HK-2 (cell line): ENCODE measurements around the gene BCL3.
A peak's percentile ranks its signal among the peaks of the same experiment; 100 is the strongest.
"Not testable (repeated sequence)": the region's sequence is repeated elsewhere in the genome, so short reads cannot be mapped to it uniquely, and the experiment has no call there.

Source experiments
- DNase-seq: peaks from one replicate; pipeline ENCODE4 v3.0.0-alpha.2; 2018; ENCODE audit not compliant: unreplicated experiment

Gene BCL3

DNA sequence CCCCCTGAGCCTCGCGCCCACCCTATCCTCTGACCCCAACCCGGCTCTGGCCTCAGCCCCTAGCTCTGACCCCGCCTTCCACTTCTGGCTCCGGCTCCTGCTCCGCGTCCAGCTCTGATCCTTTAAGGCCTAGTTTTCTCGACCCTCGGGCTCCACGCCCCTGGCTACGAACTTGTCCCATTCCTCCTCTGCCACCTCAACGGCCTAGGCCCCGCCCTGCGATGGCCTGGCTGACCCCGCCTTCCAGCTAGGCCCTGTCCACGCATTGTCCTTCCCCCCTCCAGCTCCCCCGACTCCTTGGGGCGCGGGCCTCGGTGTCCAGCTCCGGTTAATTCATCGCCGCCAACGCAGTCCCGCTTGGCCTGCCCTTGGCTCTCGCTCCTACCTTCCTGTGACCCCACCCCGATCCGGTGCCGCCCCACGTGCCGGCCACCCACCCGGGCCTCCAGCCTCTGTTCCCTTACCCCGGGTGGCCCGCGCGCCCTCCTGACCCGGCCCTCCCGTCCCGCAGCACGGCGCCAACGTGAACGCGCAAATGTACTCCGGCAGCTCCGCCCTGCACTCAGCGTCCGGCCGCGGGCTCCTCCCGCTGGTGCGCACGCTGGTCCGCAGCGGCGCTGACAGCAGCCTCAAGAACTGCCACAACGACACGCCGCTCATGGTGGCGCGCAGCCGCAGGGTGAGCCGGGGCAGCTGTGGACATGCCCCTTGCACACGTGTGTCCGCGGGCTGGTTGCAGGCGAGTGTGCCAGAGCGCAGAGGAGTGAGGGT lies 9.4 kb downstream of the BCL3 start:
- no peak for DNase-seq

DNA sequence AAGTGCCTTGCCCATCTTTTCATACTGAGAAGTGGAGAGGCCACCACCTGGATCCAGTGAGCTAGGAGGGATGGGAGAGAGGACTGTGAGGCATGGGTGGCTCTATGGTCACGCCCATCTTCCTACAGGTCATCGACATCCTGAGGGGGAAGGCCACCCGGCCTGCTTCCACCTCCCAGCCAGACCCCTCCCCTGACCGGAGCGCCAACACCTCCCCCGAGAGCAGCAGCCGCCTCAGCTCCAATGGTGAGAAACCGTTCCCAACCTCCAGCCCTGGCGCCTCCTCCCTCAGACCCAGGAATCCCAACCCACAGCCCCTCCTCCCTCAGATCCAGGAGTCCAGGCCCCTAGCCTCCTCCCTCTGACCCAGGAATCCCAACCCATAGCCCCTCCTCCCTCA lies 10.1 kb downstream of the BCL3 start:
- DNase-seq, result no peak

DNA sequence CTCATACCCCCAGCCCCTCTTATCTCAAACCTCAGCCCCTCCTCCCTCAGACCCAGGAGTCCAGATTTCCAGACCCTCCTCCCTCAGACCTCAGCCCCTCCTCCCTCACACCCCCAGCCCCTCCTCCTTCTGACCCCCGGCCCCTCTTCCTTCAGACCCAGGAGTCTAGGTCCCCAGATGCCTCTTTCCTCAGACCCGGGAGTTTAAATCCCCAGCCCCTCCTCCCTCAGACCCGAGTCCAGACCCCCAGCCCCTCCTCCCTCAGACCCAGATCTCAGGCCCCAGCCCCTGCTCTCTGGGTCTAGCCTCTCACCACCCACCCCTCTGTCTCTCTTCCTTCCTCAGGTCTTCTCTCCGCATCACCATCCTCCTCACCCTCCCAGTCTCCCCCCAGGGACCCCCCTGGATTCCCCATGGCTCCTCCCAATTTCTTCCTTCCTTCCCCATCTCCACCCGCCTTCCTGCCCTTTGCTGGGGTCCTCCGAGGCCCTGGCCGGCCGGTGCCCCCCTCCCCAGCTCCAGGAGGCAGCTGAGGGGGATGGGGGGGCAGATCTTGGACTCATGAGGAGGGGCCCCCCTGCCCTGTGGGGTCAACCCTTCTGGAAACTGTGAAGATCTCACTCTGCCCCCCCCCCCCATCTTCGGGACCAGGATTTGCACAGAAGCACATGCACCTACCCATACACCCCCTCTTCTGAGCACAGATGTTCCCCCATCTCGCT lies 10.7 kb downstream of the BCL3 start:
- DNase-seq, result no peak

DNA sequence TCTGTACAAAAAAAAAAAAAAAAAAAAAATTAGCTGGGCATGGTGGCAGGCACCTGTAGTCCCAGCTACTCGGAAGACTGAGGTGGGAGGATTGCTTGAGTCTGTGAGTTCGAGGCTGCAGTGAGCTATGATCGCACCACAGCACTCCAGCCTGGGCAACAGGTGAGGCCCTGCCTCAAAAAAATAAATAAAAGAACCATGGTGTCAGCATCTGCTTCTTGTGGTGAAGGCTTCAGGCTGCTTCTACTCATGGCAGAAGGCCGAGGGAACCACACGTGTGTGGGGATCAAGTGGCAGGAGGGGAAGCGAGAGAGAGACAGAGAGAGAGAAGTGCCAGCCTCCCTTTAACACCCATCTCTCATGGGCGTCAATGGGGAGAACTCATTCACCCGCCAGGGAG lies 13.5 kb downstream of the BCL3 start:
- no peak for DNase-seq

DNA sequence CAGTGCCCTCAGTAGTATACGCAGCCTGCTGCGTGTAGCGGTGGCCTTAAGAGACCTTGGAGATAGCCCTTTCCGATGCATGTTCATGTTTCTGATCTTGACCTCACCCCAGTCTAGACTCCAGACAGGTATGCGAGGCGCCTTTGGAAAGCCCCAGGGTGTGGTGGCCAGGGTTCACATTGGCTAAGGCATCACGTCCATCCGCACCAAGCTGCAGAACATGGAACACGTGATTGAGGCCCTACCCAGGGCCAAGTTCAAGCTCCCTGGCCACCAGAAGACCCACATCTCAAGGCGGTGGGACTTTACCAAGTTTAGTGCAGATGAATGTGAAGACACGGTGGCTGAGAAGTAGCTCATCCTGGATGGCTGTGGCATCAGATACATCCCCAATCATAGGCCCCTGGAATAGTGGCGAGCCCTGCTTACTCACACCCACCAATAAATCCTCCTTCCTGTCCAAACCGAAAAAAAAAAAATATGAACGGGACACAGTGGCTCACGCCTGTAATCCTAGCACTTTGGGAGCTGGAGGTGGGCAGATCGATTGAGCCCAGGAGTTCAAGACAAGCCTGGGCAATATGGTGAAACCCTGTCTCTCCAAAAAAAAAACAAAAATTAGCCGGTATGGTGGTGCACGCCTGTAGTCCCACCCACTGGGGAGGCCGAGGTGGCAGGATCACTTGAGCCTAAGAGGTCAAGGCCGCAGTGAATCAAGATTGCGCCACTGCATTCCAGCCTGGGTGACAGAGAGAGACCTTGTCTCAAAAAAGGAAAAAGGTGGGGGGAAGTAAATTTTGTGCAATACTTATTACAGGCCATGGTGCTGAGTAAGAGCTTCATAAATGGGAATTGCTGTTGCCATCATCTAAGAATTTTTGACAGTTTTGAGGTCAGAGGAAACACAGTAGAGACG lies 16.8 kb downstream of the BCL3 start:
- no peak for DNase-seq

DNA sequence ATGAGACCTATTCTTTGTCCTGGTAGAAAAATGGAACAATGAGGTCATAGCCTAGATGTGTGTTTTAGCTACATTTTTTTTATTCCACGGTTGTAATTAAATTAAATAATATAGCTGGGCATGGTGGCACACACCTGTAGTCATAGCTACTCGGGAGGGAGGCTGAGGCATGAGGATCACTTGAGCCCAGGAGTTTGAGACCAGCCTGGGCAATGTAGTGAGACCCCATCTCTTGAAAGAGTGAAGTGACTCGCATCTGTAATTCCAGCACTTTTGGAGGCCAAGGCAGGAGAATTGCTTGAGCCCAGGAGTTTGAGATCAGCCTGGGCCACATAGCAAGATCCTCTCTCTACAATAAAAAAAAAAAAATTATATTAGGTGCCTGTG lies 17.4 kb downstream of the BCL3 start:
- no peak for DNase-seq

DNA sequence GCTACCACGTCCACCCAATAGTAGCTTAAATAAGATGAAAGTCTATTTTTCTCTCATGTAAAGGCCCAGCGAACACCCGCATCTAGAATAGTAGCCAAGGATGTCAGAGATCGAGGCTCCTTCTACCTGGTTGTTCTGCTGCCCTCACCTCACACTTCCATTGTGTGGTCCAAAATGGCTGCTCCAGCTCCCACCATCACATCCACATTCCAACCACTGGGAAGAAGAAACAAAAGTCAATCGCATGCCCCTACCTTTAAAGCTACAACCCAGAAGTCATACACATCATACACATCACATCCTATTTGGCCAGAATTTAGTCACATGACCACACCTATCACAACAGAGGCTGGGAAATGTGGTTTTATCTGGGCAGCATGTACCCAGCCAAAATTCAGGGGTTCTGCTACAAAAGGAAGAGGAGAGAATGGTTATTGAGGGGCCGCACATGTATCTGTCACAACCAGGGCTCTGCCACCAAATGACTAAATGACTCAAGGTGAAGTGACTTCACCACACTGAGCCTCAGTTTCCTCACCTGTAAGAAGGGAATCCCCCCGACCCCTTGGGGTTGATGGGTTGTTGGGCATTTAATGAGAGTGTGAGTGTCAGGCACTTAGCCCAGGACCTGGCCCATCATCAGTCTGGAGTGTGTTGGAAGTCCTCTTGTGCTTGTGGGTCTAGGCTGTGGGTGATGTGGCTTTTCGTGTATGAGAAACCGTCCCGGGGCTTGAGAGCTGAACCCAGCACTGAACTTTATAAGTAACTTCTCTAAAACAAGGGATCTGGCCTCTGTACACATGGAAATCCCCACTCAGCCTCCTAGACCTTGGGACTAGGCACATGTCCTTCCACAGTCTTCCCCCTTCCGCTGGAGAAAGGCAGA lies 19.0 kb downstream of the BCL3 start:
- no peak for DNase-seq

DNA sequence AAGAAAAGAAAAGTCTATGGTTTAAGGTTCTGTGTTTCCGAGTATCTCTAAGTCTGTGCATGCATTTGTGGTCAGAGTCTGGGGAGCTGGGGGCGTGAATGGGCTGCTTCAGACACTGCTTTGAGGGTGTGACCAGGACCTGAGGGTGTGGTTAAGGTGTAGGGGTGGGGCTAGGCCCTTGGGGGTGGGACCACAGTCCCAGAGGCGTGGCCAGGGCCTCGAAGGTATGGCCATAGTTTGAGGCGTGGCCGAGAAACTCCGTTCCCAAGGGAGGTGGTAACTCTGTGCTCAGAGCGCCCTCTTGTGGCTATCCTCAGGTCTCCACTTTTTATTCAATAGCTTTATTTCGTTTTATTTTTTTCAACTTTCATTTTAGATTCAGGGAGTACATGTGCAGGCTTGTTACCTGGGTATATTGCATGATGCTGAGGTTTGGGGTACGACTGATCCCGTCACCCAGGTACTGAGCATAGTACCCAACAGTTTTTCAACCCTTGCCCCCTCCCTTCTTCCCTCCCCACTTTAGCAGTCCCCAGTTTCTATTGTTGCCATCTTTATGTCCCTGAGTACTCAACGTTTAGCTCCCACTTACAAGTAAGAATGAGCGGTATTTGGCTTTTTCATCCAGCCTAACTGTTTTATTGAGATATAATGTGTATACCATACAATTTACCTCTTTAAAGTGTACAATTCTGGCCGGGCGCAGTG lies 22.2 kb downstream of the BCL3 start:
- peak; percentile 95 for DNase-seq

DNA sequence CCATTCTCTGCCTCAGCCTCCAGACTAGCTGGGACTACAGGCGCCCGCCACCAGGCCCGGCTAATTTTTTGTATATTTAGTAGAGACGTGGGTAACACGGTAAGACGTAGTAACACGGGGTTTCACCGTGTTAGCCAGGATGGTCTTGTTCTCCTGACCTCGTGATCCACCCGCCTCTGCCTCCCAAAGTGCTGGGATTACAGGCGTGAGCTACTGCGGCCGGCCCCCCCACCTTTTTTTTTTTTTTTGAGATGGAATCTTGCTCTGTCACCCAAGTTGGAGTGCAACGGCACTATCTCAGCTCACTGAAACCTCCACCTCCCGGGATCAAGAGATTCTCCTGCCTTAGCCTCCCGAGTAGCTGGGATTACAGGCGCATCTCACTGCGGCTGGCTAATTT lies 23.6 kb downstream of the BCL3 start:
- DNase-seq, result not testable (repeated sequence)

DNA sequence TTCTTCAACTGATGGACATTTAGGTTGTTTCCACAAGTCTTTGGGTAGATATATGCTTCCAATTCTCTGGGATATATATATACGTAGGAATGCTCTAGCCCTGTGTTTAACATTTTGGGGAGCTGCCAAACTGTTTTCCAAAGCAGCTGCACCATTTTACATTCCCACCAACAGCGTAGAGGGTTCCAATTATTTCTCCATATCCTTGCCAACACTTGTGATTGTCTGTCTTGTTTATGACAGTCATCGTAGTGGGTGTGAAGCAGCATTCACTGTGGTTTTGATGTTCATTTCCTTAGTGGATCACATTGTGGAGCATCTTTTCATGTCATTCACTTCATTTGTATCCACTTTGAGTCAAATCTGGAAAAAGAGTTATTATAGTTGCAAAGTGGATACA lies 24.5 kb downstream of the BCL3 start:
- DNase-seq, result no peak

DNA sequence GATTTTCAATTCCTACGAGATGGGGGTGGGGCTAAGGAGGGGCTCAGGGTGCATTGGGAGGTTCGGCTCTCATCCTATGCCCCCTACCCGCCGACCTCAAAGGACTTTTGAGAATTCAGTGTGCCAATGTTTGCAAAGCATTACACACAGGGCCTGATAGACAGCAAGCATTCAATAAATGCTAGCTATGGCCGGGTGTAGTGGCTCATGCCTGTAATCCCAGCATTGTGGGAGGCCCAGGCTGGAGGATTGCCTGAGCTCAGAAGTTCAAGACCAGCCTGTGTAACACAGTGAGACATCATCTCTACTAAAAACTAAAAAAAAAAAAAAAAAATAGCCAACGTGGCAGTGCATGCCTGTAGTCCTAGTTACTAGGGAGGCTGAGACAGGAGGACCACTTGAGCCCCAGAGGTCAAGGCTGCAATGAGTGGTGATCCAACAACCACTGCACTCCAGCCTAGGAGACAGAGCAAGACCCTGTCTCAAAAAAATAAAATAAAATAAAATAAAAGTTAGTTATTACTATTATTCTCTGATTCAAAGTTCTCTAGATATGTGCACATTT lies 27.2 kb downstream of the BCL3 start:
- no peak for DNase-seq

DNA sequence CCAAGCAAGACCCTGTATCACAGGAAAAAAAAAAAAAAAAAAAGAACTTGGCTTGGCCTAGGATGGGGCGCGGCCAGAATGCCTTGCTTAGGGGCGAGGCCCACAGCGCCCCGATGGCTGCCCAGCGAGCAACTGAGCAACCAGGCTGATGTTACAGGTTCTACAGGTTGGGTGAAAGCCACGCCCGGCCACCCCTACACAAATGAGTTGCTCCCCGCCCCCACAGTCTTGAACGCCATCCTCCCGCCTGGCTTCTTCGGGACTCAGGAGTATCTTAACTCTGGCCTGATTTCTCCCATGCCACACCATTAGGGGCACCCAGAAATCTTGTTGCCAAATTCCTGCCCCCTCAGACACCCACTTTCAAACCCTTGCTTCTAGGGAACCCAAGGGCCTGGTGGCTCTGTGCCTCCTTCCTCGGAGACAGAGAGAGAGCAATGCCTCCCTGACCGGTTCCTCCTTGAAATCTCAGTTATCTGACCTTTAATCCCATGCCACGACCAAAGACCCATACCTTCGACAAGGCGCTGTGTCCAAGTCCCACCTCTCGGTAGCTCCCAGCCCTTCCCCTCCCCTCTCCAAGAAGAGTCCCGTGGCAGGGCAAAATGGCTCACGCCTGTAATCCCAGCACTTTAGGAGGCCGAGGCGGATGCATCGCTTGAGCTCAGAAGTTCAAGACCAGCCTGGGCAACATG lies 28.0 kb downstream of the BCL3 start:
- DNase-seq, result no peak

DNA sequence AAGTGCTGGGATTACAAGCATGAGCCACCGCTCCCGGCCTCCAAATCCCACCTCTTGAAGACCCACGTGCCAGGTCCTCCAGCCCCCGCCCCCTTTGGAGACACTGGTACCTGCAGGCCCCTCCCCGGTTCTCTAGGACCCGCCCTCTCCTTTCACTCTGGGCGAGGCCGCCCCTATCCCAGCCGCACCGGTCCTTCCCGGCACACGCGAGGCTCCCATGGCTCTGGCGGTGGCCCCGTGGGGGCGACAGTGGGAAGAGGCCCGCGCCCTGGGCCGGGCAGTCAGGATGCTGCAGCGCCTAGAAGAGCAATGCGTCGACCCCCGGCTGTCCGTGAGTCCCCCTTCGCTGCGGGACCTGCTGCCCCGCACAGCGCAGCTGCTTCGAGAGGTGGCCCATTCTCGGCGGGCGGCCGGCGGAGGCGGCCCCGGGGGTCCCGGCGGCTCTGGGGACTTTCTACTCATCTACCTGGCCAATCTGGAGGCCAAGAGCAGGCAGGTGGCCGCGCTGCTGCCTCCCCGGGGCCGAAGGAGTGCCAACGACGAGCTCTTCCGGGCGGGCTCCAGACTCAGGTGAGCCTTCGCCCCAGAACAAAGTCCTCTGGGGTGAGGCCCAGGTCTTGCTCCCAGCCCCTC lies 29.3 kb downstream of the BCL3 start, which contains the start of gene CBLC:
Gene CBLC (plus strand): TSS at position 176 of the 633 bp plus-strand sequence. CDS start 42 bp downstream, at position 218.
- no peak for DNase-seq

DNA sequence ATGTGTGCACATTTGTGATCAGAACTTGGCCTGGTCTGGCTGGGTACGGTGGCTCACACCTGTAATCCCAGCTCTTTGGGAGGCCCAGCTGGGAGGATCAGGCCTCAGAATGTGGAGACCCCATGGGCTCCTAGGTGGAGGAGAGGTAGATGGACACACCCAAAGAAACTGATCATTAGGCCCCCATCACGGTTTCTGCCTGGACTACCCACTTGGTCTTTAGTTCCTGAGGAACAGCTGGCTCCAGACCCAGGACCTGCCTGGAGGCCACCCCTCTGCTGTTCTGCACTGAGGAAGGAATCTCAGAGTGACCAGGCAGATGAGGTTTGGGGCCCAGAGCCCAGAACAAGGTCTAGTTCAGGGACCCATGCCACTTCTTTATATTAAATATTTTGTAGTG lies 30.6 kb downstream of the BCL3 start:
- no peak for DNase-seq

DNA sequence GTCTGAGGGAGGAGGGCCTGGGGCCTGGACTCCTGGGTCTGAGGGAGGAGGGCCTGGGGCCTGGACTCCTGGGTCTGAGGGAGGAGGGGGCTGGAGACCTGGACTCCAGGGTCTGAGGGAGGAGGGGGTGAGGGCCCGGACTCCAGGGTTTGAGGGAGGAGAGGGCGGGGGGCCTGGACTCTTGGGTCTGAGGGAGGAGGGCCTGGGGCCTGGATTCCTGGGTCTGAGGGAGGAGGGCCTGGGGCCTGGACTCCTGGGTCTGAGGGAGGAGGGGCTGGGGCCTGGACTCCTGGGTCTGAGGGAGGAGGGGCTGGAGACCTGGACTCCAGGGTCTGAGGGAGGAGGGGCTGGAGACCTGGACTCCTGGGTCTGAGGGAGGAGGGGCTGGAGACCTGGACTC lies 33.2 kb downstream of the BCL3 start:
- not testable (repeated sequence) for DNase-seq

DNA sequence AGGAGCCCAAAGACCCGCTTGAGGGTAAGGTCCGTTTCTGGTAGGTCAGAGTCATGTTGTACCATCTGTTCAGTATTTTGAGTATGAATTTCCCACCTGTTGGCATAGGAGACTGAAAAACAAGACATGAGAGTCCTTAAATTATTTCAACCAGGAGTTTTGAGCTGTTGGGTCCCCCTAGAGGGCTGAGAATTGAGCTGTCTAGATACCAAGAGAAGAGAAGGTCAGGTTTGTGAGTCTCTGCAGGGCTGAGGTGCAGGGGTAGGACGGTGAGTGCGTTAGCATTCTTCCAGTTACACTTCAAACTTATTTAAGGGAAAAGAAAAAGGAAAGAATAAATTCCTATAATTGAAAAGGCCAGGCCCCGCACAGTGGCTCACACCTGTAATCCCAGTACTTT lies 34.2 kb downstream of the BCL3 start:
- DNase-seq, result no peak

DNA sequence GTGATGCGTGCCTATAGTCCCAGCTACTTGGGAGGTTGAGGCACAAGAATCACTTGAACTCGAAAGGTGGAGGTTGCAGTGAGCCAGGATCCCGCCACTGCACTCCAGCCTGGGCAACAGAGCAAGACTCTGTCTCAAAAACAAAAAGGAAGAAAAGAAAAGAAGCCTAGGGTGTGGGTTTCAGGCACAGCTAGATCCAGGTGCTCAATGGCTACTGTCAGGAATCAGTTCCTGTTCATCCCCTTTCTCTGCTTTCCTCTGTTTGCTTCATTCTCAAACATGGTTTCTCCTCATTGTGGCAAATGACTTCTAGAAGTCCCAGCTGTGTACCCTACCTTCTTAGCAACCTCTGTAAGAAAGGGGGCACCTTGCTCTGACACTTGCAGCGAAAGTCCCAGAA lies 35.0 kb downstream of the BCL3 start:
- no peak for DNase-seq

DNA sequence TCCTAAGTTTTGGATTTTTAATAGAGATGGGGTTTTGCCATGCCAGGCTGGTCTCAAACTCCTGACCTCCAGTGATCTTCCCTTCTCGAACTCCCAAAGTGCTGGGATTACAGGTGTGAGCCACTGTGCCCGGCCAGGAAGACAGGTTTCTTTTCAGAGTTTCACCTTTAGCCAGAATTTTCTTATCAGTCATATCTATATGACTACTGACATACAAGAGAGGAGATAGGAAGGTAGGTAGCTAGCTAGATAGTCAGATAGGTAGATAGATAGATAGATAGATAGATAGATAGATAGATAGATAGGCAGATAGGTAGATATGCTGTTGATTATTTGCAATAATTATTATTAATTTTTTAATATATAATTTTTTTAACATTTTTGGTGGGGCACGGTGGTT lies 36.8 kb downstream of the BCL3 start:
- no peak for DNase-seq

DNA sequence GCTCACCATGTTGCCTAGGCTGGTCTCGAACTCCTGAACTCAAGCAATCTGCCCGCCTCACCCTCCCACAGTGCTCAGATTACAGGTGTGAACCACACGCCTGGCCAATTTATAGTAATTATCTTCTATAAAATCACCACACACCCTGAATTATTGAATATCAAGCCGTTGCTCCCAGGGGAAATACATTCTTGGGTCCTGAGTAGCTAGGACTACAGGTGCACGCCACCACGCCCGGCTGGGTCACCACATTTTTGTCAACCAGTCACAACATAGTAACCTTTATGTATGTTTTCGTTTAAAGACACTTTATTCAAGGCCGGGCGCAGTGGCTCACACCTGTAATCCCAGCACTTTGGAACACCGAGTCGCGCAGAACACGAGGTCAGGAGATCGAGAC lies 37.5 kb downstream of the BCL3 start:
- no peak for DNase-seq
